Smooth muscle cell (in vitro differentiated cells): ENCODE results near the gene SH3D21. TPM values are rescaled to one million over a fixed set of nuclear protein-coding genes. Genes with fewer than 3 reads are reported as not detected.

Experiments used
- polyA plus RNA-seq: library from polyadenylated mRNA; unstranded; fragments of >200 nt; fragmentation: Nextera tagmentation; extraction: Ambion mirVana; gene quantifications from 2 replicates; pipeline ENCODE4 v1.2.1, GENCODE V29; 2016
- total RNA-seq: library from RNA; depleted of rRNA; stranded (reverse); fragments of >200 nt; gene quantifications from 2 replicates; pipeline ENCODE4 v1.2.3, GENCODE V29; 2014

The SH3D21 gene
- total and polyA plus RNA-seq, 2 experiments from 2014 or later = 6.9 to 12.0 TPM

Other genes starting within 250 kb of the SH3D21 start
- 0.27 TPM in 1 of 2 replicates, not detected in the other for gene TEKT2, start 222.3 kb upstream of the SH3D21 start, total RNA-seq
- 0.66 and 0.85 TPM in 2 replicates for gene TEKT2, start 222.3 kb upstream of the SH3D21 start, polyA plus RNA-seq
- gene ADPRS, start 217.5 kb upstream of the SH3D21 start, total RNA-seq = 26.7 and 31.0 TPM in 2 replicates
- gene ADPRS, start 217.5 kb upstream of the SH3D21 start, polyA plus RNA-seq = 38.8 and 44.1 TPM in 2 replicates
- gene COL8A2, start 181.1 kb upstream of the SH3D21 start, total RNA-seq = 21.7 and 32.9 TPM in 2 replicates
- 35.9 and 59.0 TPM in 2 replicates for gene COL8A2, start 181.1 kb upstream of the SH3D21 start, polyA plus RNA-seq
- 67.8 and 202 TPM in 2 replicates for gene TRAPPC3, start 156.9 kb upstream of the SH3D21 start, total RNA-seq
- 113 and 114 TPM in 2 replicates for gene TRAPPC3, start 156.9 kb upstream of the SH3D21 start, polyA plus RNA-seq
- 102 and 109 TPM in 2 replicates for gene MAP7D1, start 150.2 kb upstream of the SH3D21 start, total RNA-seq
- 169 and 186 TPM in 2 replicates for gene MAP7D1, start 150.2 kb upstream of the SH3D21 start, polyA plus RNA-seq
- gene THRAP3, start 81.9 kb upstream of the SH3D21 start, total RNA-seq = 60.5 and 97.2 TPM in 2 replicates
- gene THRAP3, start 81.9 kb upstream of the SH3D21 start, polyA plus RNA-seq = 44.1 and 45.1 TPM in 2 replicates
- 49.8 and 88.7 TPM in 2 replicates for gene EVA1B, start 17.3 kb downstream of the SH3D21 start, total RNA-seq
- gene EVA1B, start 17.3 kb downstream of the SH3D21 start, polyA plus RNA-seq = 164 and 182 TPM in 2 replicates
- gene STK40, start 79.6 kb downstream of the SH3D21 start, total RNA-seq = 7.2 and 8.4 TPM in 2 replicates
- 18.8 and 28.3 TPM in 2 replicates for gene STK40, start 79.6 kb downstream of the SH3D21 start, polyA plus RNA-seq
- gene LSM10, start 91.5 kb downstream of the SH3D21 start, total RNA-seq = 6.9 and 12.2 TPM in 2 replicates
- 59.4 and 72.9 TPM in 2 replicates for gene LSM10, start 91.5 kb downstream of the SH3D21 start, polyA plus RNA-seq
- gene OSCP1, start 144.1 kb downstream of the SH3D21 start, total RNA-seq = 6.0 and 13.5 TPM in 2 replicates
- 10.7 and 11.2 TPM in 2 replicates for gene OSCP1, start 144.1 kb downstream of the SH3D21 start, polyA plus RNA-seq
- 71.3 and 78.3 TPM in 2 replicates for gene MRPS15, start 158.0 kb downstream of the SH3D21 start, total RNA-seq
- 132 and 141 TPM in 2 replicates for gene MRPS15, start 158.0 kb downstream of the SH3D21 start, polyA plus RNA-seq
- gene CSF3R, start 176.5 kb downstream of the SH3D21 start, total RNA-seq = 0.31 and 6.7 TPM in 2 replicates
- gene CSF3R, start 176.5 kb downstream of the SH3D21 start, polyA plus RNA-seq = 0.46 and 1.1 TPM in 2 replicates